SU-DHL-6 (cell line): ENCODE data around the gene SELENBP1.

Experiments
- CTCF ChIP-seq: fragments of 200-600 bp; sonication (generic); IDR thresholded peaks from one replicate; pipeline ENCODE4 v1.5.1; 2017; ENCODE audit warnings: antibody characterized with exemption, mild to moderate bottlenecking, low read length, moderate library complexity; ENCODE audit not compliant: insufficient read depth, poor library complexity, severe bottlenecking
- EZH2phosphoT487 ChIP-seq: fragments of 200-600 bp; sonication (generic), shearing (Covaris generic); conservative IDR thresholded peaks from 2 replicates; pipeline ENCODE4 v1.6.1; 2018; ENCODE audit warnings: mild to moderate bottlenecking, antibody characterized with exemption, low read length, moderate library complexity, mixed read lengths

GRCh38 chr1:151342021-151342420, 30.5 kb downstream of the SELENBP1 start:
- no peak for TF ChIP-seq CTCF
- TF ChIP-seq EZH2phosphoT487, result no peak
